Globus pallidus (tissue), 1 donor: ENCODE measurements around the gene SLC7A7.
A peak's percentile ranks its signal among the peaks of the same experiment; 100 is the strongest.
"Not testable (repeated sequence)": the region's sequence is repeated elsewhere in the genome, so short reads cannot be mapped to it uniquely, and the experiment has no call there.

Experiments used
- DNase-seq: peaks from one replicate; pipeline ENCODE4 v3.0.0-alpha.2; 2015; ENCODE audit warnings: low spot score

The SLC7A7 gene

GRCh38 chr14:22814941-22815713 lies at the start of gene SLC7A7:
Gene SLC7A7 (minus strand): TSS chr14:22815435. CDS start chr14:22813398, 2,037 bp downstream.
- DNase-seq: no peak

- DNase-seq: no peak
Observed at GRCh38 chr14:22864979-22865378, 49.7 kb upstream of the SLC7A7 start.

- no peak for DNase-seq
Observed at GRCh38 chr14:22861651-22862050, 46.4 kb upstream of the SLC7A7 start.

- DNase-seq: not testable (repeated sequence)
Observed at GRCh38 chr14:22860377-22860776, 45.1 kb upstream of the SLC7A7 start.

GRCh38 chr14:22856428-22856827 lies 41.2 kb upstream of the SLC7A7 start:
- DNase-seq: no peak

- DNase-seq: no peak
Observed at GRCh38 chr14:22854963-22855724, 39.9 kb upstream of the SLC7A7 start.

- not testable (repeated sequence) for DNase-seq
Observed at GRCh38 chr14:22854296-22854695, 39.1 kb upstream of the SLC7A7 start.

GRCh38 chr14:22852940-22853767 lies 37.9 kb upstream of the SLC7A7 start:
- DNase-seq: peak; percentile 79

- no peak for DNase-seq
Observed at GRCh38 chr14:22852599-22852939, 37.3 kb upstream of the SLC7A7 start.

GRCh38 chr14:22852178-22852577 lies 36.9 kb upstream of the SLC7A7 start:
- DNase-seq: not testable (repeated sequence)

GRCh38 chr14:22850944-22851764 lies 35.9 kb upstream of the SLC7A7 start:
- DNase-seq: peak; percentile 66

- DNase-seq: peak; percentile 50
Observed at GRCh38 chr14:22849212-22849819, 34.1 kb upstream of the SLC7A7 start.

- peak; percentile 40 for DNase-seq
Observed at GRCh38 chr14:22848351-22849164, 33.3 kb upstream of the SLC7A7 start.

- DNase-seq: no peak
Observed at GRCh38 chr14:22847661-22848341, 32.6 kb upstream of the SLC7A7 start.

GRCh38 chr14:22846811-22847307 lies 31.6 kb upstream of the SLC7A7 start:
- DNase-seq: no peak

GRCh38 chr14:22845821-22846625 lies 30.8 kb upstream of the SLC7A7 start:
- no peak for DNase-seq

- no peak for DNase-seq
Observed at GRCh38 chr14:22845103-22845394, 29.8 kb upstream of the SLC7A7 start.

- no peak for DNase-seq
Observed at GRCh38 chr14:22844221-22845102, 29.2 kb upstream of the SLC7A7 start.
